Mesothelial cell of epicardium (in vitro differentiated cells): ENCODE results near the gene PARD3. TPM values are rescaled to one million over a fixed set of nuclear protein-coding genes. Genes with fewer than 3 reads are reported as not detected.

Source experiments
- DNase-seq, 2 experiments: peaks; one replicate each; pipeline ENCODE4 v3.0.0; 2021; ENCODE audit warnings: low spot score in 2 of 2; ENCODE audit not compliant: unreplicated experiment in 2 of 2
- H3K27ac Mint-ChIP-seq: 2 replicates; pipeline ENCODE4 v1.8.0; 2021; ENCODE audit warnings: mixed read lengths
- H3K27me3 Mint-ChIP-seq: 2 replicates; pipeline ENCODE4 v1.8.0; 2021; ENCODE audit warnings: low read depth, mixed read lengths
- H3K36me3 Mint-ChIP-seq: 2 replicates; pipeline ENCODE4 v1.8.0; 2021; ENCODE audit warnings: mixed read lengths
- H3K4me1 Mint-ChIP-seq: 2 replicates; pipeline ENCODE4 v1.8.0; 2021; ENCODE audit warnings: mixed read lengths
- H3K4me3 Mint-ChIP-seq: 2 replicates; pipeline ENCODE4 v1.8.0; 2021; ENCODE audit warnings: mild to moderate bottlenecking, moderate library complexity, mixed read lengths
- H3K9me3 Mint-ChIP-seq: 2 replicates; pipeline ENCODE4 v1.8.0; 2021; ENCODE audit warnings: mixed read lengths
- CTCF ChIP-seq: fragments of 200-600 bp; sonication (generic); IDR thresholded peaks from one replicate; pipeline ENCODE4 v1.5.0; 2021; ENCODE audit warnings: antibody characterized with exemption; ENCODE audit not compliant: unreplicated experiment
- total RNA-seq: library from RNA; stranded (reverse); gene quantifications from 3 replicates; pipeline ENCODE4 v1.2.1, GENCODE V29; 2021

The PARD3 gene
- total RNA-seq, 1 donor from 2014 or later = 73.2 TPM

DNA sequence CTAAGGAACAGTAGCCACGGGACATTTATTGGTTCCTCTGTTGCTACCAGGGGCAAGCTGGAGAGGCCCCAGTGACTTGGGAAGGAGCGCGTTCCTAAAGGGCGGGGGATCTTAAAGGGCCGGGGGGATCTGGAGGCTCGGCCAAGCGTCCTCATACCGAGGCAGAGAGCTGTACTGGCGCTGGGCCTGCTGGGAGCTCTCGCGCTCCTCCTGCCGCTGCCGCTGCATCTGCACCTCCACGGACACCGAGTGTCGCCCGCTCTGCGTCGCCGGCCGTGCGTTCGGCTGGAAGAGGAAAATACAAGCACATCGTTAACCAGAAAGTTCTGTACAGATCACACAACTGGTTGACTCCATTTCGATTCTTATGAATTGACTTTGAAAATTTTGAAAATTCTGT lies 695.6 kb downstream of the PARD3 start:
- Mint-ChIP-seq H3K9me3 (no peaks in the 10 kb centered on the region), H3K4me3 (no peak overlapping the region), H3K4me1 (peaks cover 44% of the 10 kb centered on the region), H3K27me3 (no peaks in the 10 kb centered on the region), H3K36me3 (peaks cover 8% of the 10 kb centered on the region), H3K27ac (no peak overlapping the region)
- DNase-seq = no peak
- TF ChIP-seq CTCF = no peak

- peaks cover 47% of the 10 kb centered on the region for H3K4me1 Mint-ChIP-seq
- peak overlapping the region; percentile 86 for H3K27ac Mint-ChIP-seq
- no peak overlapping the region for H3K4me3 Mint-ChIP-seq
- no peaks in the 10 kb centered on the region for H3K27me3 Mint-ChIP-seq
- no peak for DNase-seq
- H3K9me3 Mint-ChIP-seq = no peaks in the 10 kb centered on the region
- peaks cover 8% of the 10 kb centered on the region for H3K36me3 Mint-ChIP-seq
- no peak for TF ChIP-seq CTCF
These were observed 698.3 kb downstream of the PARD3 start for GRCh38 chr10:34116681-34117271.

GRCh38 chr10:34116220-34116641 lies 698.9 kb downstream of the PARD3 start:
- no peak for DNase-seq
- Mint-ChIP-seq H3K4me3 (peak overlapping the region; percentile 11), H3K27ac (peak overlapping the region; percentile 86), H3K36me3 (peaks cover 8% of the 10 kb centered on the region), H3K9me3 (no peaks in the 10 kb centered on the region), H3K27me3 (no peaks in the 10 kb centered on the region), H3K4me1 (peaks cover 46% of the 10 kb centered on the region)
- TF ChIP-seq CTCF = no peak

DNA sequence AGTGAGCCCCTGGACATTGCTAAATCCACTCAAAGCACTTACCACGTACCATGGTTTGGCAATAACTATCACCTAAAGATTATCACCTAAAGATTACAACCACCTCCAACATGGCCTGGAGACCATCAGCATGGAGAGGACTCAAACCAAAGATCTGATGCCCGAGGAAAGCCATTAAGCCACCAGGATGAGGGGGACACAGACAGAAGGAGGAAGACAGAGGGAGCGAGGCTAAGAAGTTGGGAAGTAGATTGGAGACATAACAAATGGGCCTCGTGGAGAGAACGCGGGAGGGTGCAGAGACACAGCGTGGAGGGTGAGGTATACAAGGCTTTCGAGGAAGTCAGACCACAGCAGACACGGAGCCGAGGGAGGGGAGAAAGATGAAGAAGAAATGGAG lies 700.2 kb downstream of the PARD3 start:
- Mint-ChIP-seq H3K4me1 (peaks cover 44% of the 10 kb centered on the region), H3K36me3 (peaks cover 17% of the 10 kb centered on the region), H3K4me3 (no peak overlapping the region), H3K27ac (no peak overlapping the region), H3K27me3 (no peaks in the 10 kb centered on the region), H3K9me3 (no peaks in the 10 kb centered on the region)
- TF ChIP-seq CTCF = no peak
- no peak for DNase-seq

DNA sequence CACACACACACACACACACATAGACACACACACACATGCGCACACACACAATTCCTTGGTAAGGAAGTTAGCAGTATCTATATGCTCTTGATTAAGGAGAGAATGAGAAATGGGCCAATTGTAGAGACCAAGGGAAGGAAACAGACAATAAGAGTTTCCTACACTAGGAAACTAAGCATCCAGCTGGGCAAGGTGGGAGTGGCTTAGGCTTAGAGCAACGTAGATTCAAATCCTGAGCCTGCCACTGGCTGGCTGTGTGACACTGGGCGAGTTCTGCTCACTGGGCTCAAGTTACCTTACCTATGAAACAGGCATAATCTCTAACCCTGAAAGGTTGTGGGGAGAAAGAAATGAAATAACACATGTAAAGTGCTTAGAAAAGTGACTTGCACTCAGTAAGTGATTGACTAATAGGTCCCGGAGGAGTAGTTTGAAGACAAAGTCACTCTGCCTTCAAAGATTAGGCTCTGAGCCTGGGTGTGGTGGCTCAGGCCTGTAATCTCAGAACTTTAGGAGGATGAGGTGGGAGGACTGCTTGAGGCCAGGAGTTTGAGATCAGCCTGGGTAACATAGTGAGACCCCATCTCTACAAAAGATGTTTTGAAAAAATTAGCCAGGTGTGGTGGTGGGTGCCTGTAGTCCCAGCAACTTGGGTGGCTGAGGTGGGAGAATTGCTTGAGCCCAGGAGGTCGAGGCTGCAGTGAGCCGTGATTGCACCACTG lies 701.4 kb downstream of the PARD3 start:
- peak overlapping the region; percentile 47 for H3K27ac Mint-ChIP-seq
- no peaks in the 10 kb centered on the region for H3K9me3 Mint-ChIP-seq
- H3K27me3 Mint-ChIP-seq = no peaks in the 10 kb centered on the region
- peaks cover 13% of the 10 kb centered on the region for H3K36me3 Mint-ChIP-seq
- H3K4me1 Mint-ChIP-seq = peaks cover 44% of the 10 kb centered on the region
- DNase-seq = no peak
- H3K4me3 Mint-ChIP-seq = no peak overlapping the region
- no peak for TF ChIP-seq CTCF
